T-helper 2 cell treated with Interferon-gamma antibody and Interleukin-4, amounts not matched to agents 5 μg/mL and 100 μg/mL, for 36 hours (primary cell): ENCODE data around the gene EIF2AK3.
"Not testable (repeated sequence)": the region's sequence is repeated elsewhere in the genome, so short reads cannot be mapped to it uniquely, and the experiment has no call there.

Experiments used
- DNase-seq: peaks from one replicate; pipeline ENCODE4 v3.0.0; 2021; ENCODE audit warnings: low spot score
- H3K27ac Mint-ChIP-seq: one replicate; pipeline ENCODE4 v1.8.0; 2021; ENCODE audit warnings: mild to moderate bottlenecking, mixed read lengths
- H3K27me3 Mint-ChIP-seq: one replicate; pipeline ENCODE4 v1.8.0; 2021; ENCODE audit warnings: low read depth, mixed read lengths
- H3K36me3 Mint-ChIP-seq: one replicate; pipeline ENCODE4 v1.8.0; 2021; ENCODE audit warnings: low read depth, mixed read lengths
- H3K4me1 Mint-ChIP-seq: one replicate; pipeline ENCODE4 v1.8.0; 2021; ENCODE audit warnings: low read depth, mixed read lengths
- H3K4me3 Mint-ChIP-seq: one replicate; pipeline ENCODE4 v1.8.0; 2022; ENCODE audit warnings: mild to moderate bottlenecking, moderate library complexity, mixed read lengths
- H3K9me3 Mint-ChIP-seq: one replicate; pipeline ENCODE4 v1.8.0; 2021; ENCODE audit warnings: mixed read lengths

Gene EIF2AK3

DNA sequence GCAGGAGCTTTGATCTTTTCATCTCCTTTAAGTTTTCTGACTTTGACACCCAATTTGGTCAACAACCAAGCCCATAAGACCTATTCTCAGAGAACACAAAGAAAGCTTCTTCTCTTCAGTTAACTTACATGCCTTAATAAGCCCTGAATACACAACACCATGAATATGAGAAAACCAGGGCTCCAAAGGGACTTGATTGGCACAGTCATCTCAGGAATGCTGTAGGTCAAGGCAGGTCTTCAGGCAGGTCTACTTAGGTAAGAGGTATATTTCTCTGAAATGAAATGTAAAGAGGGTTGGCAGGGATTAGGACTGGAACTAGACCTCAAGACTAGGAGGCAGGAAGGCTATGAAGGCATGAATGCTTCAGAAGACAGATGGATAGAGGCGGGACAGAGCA lies 24.4 kb upstream of the EIF2AK3 start:
- Mint-ChIP-seq H3K9me3 (no peaks in the 10 kb centered on the region), H3K36me3 (no peaks in the 10 kb centered on the region), H3K4me1 (peaks cover 4% of the 10 kb centered on the region), H3K27ac (no peak overlapping the region), H3K27me3 (no peaks in the 10 kb centered on the region), H3K4me3 (no peak overlapping the region)
- no peak for DNase-seq

DNA sequence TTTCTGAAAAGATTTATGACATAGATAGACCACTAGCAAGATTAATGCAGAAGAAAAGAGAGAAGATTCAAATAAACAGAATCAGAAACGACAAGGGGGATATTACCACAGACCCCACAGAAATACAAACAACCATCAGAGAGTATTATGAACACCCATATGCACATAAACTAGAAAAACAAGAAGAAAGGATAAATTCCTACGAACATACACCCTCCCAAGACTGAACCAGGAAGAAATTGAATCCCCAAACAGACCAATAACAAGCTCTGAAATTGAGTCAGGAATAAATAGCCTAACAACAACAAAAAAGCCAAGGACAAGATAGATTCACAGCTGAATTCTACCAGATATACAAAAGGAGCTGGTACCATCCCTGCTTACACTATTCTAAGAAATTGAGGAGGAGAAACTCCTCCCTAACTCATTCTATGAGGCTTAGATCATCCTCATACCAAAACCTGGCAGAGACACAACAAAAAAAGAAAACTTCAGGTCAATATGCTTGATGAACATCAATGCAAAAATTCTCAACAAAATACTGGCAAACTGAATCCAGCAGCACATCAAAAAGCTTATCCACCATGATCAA lies 18.1 kb upstream of the EIF2AK3 start:
- H3K27ac Mint-ChIP-seq, H3K36me3 Mint-ChIP-seq, H3K4me3 Mint-ChIP-seq, H3K9me3 Mint-ChIP-seq, DNase-seq: not testable (repeated sequence)
- Mint-ChIP-seq H3K27me3 (peaks cover 14% of the 10 kb centered on the region), H3K4me1 (peaks cover 25% of the 10 kb centered on the region)

- H3K4me3 Mint-ChIP-seq, result no peak overlapping the region
- H3K36me3 Mint-ChIP-seq, result peaks cover 9% of the 10 kb centered on the region
- H3K9me3 Mint-ChIP-seq, result peaks cover 23% of the 10 kb centered on the region
- H3K27me3 Mint-ChIP-seq, result peaks cover 14% of the 10 kb centered on the region
- H3K27ac Mint-ChIP-seq, result no peak overlapping the region
- H3K4me1 Mint-ChIP-seq, result peaks cover 50% of the 10 kb centered on the region
- no peak for DNase-seq
These were observed 15.0 kb upstream of the EIF2AK3 start for GRCh38 chr2:88642278-88642677.

DNA sequence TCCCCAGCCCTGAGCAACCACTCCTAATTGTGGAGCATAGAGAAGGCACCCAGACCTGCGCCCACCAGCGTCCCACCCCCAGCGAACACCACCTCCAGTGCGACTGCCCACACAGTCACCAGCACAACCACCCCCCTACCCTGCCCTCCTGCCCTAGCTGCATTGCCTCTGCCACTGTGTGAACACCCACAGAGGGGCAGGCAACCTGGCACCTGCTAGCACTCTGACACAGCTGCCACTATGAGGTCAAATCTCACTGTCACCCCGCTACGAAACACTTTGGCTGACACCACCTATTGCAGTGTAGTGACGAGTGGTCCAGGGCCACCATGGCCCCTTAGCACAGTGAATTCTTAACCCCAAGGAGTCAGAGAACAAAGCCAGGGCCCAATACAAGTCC lies 14.1 kb upstream of the EIF2AK3 start:
- no peak for DNase-seq
- no peak overlapping the region for H3K27ac Mint-ChIP-seq
- peaks cover 9% of the 10 kb centered on the region for H3K36me3 Mint-ChIP-seq
- peaks cover 52% of the 10 kb centered on the region for H3K4me1 Mint-ChIP-seq
- peaks cover 14% of the 10 kb centered on the region for H3K27me3 Mint-ChIP-seq
- peaks cover 23% of the 10 kb centered on the region for H3K9me3 Mint-ChIP-seq
- no peak overlapping the region for H3K4me3 Mint-ChIP-seq

DNA sequence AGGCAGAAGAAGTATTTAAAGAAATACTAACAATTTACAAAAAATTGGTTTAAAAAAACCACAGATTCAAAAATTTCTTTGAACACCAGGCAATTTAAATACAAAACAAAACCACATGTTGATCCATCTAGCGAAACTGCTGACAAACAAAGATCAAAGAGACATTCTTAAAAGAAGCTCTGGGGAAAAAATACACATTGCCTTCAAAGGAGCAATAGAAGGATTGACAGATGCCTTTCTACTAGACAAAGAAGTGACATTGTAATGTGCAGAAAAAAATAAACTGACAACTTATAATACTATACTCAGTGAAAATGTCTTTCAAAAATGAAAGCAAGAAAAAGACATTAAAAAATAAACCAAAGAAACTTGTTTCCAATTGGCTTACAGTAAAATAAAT lies 12.6 kb upstream of the EIF2AK3 start:
- peaks cover 23% of the 10 kb centered on the region for H3K9me3 Mint-ChIP-seq
- H3K27me3 Mint-ChIP-seq, result peaks cover 4% of the 10 kb centered on the region
- no peak for DNase-seq
- peaks cover 9% of the 10 kb centered on the region for H3K36me3 Mint-ChIP-seq
- peaks cover 45% of the 10 kb centered on the region for H3K4me1 Mint-ChIP-seq
- H3K27ac Mint-ChIP-seq, result peak overlapping the region; percentile 72
- H3K4me3 Mint-ChIP-seq, result peak overlapping the region; percentile 44

GRCh38 chr2:88638743-88639142 lies 11.5 kb upstream of the EIF2AK3 start:
- Mint-ChIP-seq H3K4me1 (peaks cover 37% of the 10 kb centered on the region), H3K27ac (peak overlapping the region; percentile 1), H3K27me3 (no peaks in the 10 kb centered on the region), H3K4me3 (no peak overlapping the region), H3K9me3 (peaks cover 23% of the 10 kb centered on the region), H3K36me3 (peaks cover 9% of the 10 kb centered on the region)
- peak; percentile 57 for DNase-seq

DNA sequence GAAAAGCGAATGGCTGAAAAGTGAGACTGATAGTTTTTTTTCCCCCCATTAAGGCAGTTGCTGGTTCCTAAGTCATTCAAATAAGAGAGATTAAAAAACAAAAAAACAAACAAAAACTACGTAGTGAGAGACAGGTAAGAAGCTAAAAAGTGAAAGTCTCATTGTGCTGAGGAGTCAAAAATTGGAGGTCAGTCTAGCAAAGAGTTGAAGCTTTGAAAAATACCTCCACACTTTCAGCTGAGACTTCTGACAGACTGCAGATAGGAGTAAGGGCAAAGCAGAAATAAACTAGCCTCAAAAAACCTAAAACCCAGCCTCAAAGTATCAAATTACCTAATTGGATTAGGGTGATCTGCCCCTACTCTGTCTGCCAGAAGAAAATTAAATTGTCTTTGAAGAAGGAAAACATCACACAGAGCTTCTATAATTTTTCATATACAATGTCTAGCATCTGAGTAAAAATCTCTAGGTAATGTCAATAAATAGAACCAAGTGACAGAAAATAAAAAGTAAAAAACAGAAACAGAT lies 10.9 kb upstream of the EIF2AK3 start:
- Mint-ChIP-seq H3K27ac (peak overlapping the region; percentile 50), H3K4me3 (no peak overlapping the region), H3K4me1 (peaks cover 37% of the 10 kb centered on the region), H3K27me3 (no peaks in the 10 kb centered on the region), H3K36me3 (peaks cover 9% of the 10 kb centered on the region), H3K9me3 (peaks cover 22% of the 10 kb centered on the region)
- no peak for DNase-seq

- H3K4me1 Mint-ChIP-seq, result peaks cover 36% of the 10 kb centered on the region
- H3K27ac Mint-ChIP-seq, result peak overlapping the region; percentile 11
- DNase-seq, result no peak
- H3K36me3 Mint-ChIP-seq, result peaks cover 9% of the 10 kb centered on the region
- H3K27me3 Mint-ChIP-seq, result no peaks in the 10 kb centered on the region
- no peak overlapping the region for H3K4me3 Mint-ChIP-seq
- H3K9me3 Mint-ChIP-seq, result peaks cover 19% of the 10 kb centered on the region
These were observed 10.2 kb upstream of the EIF2AK3 start for GRCh38 chr2:88637464-88637863.

GRCh38 chr2:88636026-88636425 lies 8.8 kb upstream of the EIF2AK3 start:
- Mint-ChIP-seq H3K4me3 (no peak overlapping the region), H3K9me3 (peaks cover 19% of the 10 kb centered on the region), H3K27ac (no peak overlapping the region), H3K4me1 (peaks cover 30% of the 10 kb centered on the region), H3K36me3 (peaks cover 9% of the 10 kb centered on the region), H3K27me3 (no peaks in the 10 kb centered on the region)
- no peak for DNase-seq

- Mint-ChIP-seq H3K27me3 (no peaks in the 10 kb centered on the region), H3K4me1 (peaks cover 16% of the 10 kb centered on the region), H3K9me3 (no peaks in the 10 kb centered on the region), H3K27ac (no peak overlapping the region), H3K36me3 (no peaks in the 10 kb centered on the region), H3K4me3 (no peak overlapping the region)
- DNase-seq, result no peak
These were observed 5.3 kb upstream of the EIF2AK3 start for GRCh38 chr2:88632569-88632968.

DNA sequence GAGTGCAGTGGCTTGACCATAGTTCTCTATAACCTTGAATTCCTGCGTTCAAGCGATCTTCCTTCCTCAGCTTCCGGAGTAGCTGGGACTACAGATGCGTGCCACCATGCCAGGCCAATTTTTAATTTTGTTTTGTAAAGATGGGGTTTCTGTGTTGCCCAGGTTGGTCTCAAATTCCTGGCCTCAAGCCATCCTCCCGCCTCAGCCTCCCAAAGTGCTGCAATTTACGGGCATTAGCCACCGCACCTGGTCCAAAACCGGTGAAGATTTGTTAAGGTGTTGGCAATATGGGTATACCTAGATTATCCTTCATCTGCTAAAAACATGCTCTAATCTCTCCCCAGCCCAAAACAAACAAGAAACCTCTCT lies 1.3 kb upstream of the EIF2AK3 start:
- H3K4me1 Mint-ChIP-seq, result peaks cover 14% of the 10 kb centered on the region
- no peaks in the 10 kb centered on the region for H3K27me3 Mint-ChIP-seq
- no peak for DNase-seq
- H3K9me3 Mint-ChIP-seq, result no peaks in the 10 kb centered on the region
- H3K4me3 Mint-ChIP-seq, result no peak overlapping the region
- no peak overlapping the region for H3K27ac Mint-ChIP-seq
- H3K36me3 Mint-ChIP-seq, result no peaks in the 10 kb centered on the region

GRCh38 chr2:88627856-88628570 lies 749 bp upstream of the EIF2AK3 start:
- Mint-ChIP-seq H3K9me3 (no peaks in the 10 kb centered on the region), H3K4me3 (no peak overlapping the region), H3K36me3 (no peaks in the 10 kb centered on the region), H3K27ac (no peak overlapping the region), H3K4me1 (peaks cover 14% of the 10 kb centered on the region), H3K27me3 (no peaks in the 10 kb centered on the region)
- DNase-seq, result peak; percentile 90

GRCh38 chr2:88626171-88627054 lies 851 bp downstream of the EIF2AK3 start:
- Mint-ChIP-seq H3K4me3 (peak overlapping the region; percentile 95), H3K36me3 (no peaks in the 10 kb centered on the region), H3K27ac (peak overlapping the region; percentile 96), H3K9me3 (no peaks in the 10 kb centered on the region), H3K27me3 (no peaks in the 10 kb centered on the region), H3K4me1 (peaks cover 16% of the 10 kb centered on the region)
- DNase-seq, result peak; percentile 53

DNA sequence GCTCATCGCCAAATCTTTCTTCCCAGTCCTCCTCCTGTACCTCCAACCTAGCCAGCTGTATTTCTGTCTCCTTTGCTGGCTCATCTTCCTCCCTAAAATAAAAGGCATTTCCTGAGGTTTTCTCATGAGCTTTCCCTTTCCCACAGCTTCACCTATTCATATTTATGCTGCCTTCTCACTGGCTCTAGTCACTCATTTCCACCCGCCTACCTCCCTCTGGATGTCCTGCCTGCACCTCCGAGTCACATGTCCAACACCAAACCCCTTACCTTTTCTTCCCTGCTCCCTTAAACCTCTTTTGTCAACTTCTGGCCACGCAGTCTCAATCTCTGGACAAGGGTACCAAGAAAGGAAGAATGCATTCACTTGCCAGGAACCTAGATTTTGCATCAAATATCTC lies 2.8 kb downstream of the EIF2AK3 start:
- Mint-ChIP-seq H3K27me3 (no peaks in the 10 kb centered on the region), H3K4me3 (no peak overlapping the region), H3K9me3 (no peaks in the 10 kb centered on the region), H3K27ac (no peak overlapping the region), H3K36me3 (peaks cover 3% of the 10 kb centered on the region), H3K4me1 (peaks cover 23% of the 10 kb centered on the region)
- DNase-seq, result no peak
